Measurements from ENCODE around the gene BTBD8. TPM values are rescaled to one million over a fixed set of nuclear protein-coding genes. Genes with fewer than 3 reads are reported as not detected.

Gene BTBD8
- total RNA-seq, 4 donors from 2014 or later = 1.5 to 7.2 (median 3.1) TPM

DNA sequence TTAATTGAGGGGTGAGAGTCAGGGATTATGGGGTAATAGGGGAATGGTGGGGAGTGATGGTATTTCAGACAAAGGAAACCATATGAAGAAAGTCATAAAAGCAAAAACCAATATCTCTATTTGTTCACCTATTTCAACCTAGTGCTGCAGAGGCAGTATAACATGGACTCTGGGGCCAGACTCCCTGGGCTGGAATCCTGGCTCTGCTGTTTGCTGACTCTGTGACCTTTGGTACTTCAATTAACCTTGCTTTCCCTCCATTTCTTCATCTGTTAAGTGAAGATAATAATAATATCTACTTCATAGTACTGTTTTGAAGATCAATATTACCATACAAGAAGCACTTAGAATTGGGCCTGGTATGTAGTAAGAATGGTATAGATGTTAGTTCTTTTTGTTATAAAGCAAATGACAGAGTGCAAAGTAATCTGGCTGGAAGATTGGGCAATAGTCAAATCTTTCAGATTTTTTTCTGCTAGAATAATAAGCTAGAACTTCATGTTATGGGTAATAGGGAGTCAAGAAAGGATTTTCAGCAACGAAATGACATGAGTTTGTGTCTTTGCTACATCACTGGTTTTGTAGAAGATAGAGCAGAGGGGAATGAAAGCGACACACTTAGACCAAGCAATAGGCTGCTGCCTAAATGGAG lies 41.3 kb upstream of the BTBD8 start:
- no peak for DNase-seq (ENCODE audit: low spot score in 2 of 2)
- Histone ChIP-seq H3K4me3 (no peak overlapping the region), H3K27ac (no peak overlapping the region), H3K4me1 (no peaks in the 10 kb centered on the region), H3K36me3 (no peaks in the 10 kb centered on the region), H3K27me3 (peaks cover 9% of the 10 kb centered on the region), H3K9me3 (no peaks in the 10 kb centered on the region)
- 87% methylated on average over 2 of the region's 2 CpGs for WGBS
- TF ChIP-seq EP300 (IDR thresholded peaks at IDR 0.05) = no peak
- no peak for TF ChIP-seq POLR2AphosphoS5 (IDR thresholded peaks at IDR 0.05)
- TF ChIP-seq, protein P1, sequence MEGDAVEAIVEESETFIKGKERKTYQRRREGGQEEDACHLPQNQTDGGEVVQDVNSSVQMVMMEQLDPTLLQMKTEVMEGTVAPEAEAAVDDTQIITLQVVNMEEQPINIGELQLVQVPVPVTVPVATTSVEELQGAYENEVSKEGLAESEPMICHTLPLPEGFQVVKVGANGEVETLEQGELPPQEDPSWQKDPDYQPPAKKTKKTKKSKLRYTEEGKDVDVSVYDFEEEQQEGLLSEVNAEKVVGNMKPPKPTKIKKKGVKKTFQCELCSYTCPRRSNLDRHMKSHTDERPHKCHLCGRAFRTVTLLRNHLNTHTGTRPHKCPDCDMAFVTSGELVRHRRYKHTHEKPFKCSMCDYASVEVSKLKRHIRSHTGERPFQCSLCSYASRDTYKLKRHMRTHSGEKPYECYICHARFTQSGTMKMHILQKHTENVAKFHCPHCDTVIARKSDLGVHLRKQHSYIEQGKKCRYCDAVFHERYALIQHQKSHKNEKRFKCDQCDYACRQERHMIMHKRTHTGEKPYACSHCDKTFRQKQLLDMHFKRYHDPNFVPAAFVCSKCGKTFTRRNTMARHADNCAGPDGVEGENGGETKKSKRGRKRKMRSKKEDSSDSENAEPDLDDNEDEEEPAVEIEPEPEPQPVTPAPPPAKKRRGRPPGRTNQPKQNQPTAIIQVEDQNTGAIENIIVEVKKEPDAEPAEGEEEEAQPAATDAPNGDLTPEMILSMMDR (IDR thresholded peaks at IDR 0.05) = no peak
- no peak for TF ChIP-seq POLR2A (IDR thresholded peaks at IDR 0.05)

DNA sequence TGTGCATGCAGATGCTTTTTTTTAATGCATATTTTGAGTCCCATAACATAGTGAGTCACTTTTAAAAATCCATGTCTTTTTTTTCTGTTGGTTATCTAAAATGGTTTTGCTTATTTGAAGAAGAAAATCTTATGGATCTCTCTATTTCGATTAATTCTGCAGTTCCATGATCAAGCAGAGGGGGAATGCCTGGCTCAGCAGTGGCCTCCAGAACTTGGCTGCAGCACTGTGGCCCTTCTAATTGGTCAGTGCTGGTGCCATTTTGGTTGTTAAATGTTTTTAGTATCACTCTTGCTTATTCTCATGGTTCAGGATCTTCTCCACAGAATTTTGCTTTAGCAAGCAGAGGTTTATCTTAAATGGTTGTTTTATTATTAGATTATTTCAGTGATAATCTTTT lies 39.2 kb upstream of the BTBD8 start:
- Histone ChIP-seq H3K27me3 (peaks cover 4% of the 10 kb centered on the region), H3K27ac (no peak overlapping the region), H3K9me3 (no peaks in the 10 kb centered on the region), H3K4me3 (no peak overlapping the region), H3K36me3 (no peaks in the 10 kb centered on the region), H3K4me1 (no peaks in the 10 kb centered on the region)
- WGBS = 91% methylated on average over 1 of the region's 1 CpG
- TF ChIP-seq, protein P1 (IDR thresholded peaks at IDR 0.05) = no peak
- no peak for TF ChIP-seq POLR2AphosphoS5 (IDR thresholded peaks at IDR 0.05)
- no peak for TF ChIP-seq POLR2A (IDR thresholded peaks at IDR 0.05)
- DNase-seq (ENCODE audit: low spot score in 2 of 2) = no peak

DNA sequence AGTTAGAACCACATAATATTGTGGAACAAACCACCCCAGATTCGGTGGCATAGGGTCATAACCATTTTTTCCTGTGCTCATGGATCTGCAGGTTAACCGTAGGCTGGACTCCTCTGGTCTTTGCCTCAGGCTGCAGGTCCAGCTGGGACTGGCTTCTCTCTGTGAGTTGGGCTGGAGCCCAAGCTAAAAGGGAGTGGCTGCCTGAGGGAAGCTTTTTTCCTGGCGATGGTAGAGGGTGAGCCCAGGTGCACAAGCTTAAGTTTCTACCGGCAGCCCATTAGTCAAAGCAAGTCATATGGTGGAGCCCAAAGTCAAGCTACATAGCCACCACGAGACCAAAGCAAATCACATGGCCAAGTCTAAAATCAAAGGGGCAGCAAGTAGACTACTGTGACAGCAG lies 36.5 kb upstream of the BTBD8 start:
- no peak overlapping the region for H3K4me3 ChIP-seq
- no peak overlapping the region for H3K27ac ChIP-seq
- WGBS = 54% methylated on average over 5 of the region's 5 CpGs

DNA sequence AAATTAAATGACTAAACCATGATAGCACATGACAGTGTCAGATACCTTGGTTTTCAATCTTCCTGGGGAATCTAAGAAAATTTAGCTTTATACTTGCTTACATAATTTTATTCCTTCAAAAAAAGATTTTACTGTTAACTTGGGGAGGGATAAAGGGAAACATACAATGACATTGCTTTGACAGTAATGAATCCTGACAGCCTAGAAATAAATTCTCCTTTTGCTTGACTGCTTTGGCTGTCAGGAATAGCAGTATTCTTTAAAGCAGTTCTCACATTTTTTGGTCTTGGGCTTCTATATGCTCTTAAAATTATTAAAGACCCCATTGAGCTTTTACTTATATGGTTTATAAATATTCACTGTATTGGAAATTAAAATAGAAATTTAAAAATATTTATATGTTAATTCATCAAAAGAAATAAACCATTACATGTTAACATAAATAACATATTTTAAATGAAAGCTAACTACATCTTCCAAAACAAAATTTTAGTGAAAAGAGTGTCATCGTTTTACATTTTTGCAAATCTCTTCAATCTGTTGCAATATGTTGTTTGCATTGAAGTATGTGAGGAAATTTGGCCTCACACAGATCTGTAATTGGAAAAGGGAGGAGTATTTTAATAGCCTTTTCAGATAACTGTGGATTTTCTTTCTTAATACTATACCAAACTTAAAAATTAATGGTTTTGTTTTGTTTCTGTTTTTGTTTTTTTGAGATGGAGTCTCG lies 34.2 kb upstream of the BTBD8 start:
- Histone ChIP-seq H3K9me3 (no peaks in the 10 kb centered on the region), H3K27ac (no peak overlapping the region), H3K4me3 (no peak overlapping the region), H3K27me3 (peaks cover 4% of the 10 kb centered on the region), H3K36me3 (no peaks in the 10 kb centered on the region), H3K4me1 (no peaks in the 10 kb centered on the region)
- DNase-seq (ENCODE audit: low spot score in 2 of 2) = no peak
- TF ChIP-seq, protein P1 (IDR thresholded peaks at IDR 0.05) = no peak
- TF ChIP-seq POLR2AphosphoS5 (IDR thresholded peaks at IDR 0.05) = no peak
- TF ChIP-seq POLR2A (IDR thresholded peaks at IDR 0.05) = no peak
- TF ChIP-seq EP300 (IDR thresholded peaks at IDR 0.05) = no peak
- 88% methylated on average over 2 of the region's 2 CpGs for WGBS

More for the DNA sequence above, 36.5 kb upstream of the BTBD8 start:
- no peaks in the 10 kb centered on the region for H3K36me3 ChIP-seq
- no peak for DNase-seq (ENCODE audit: low spot score in 2 of 2)
- no peaks in the 10 kb centered on the region for H3K4me1 ChIP-seq
- H3K9me3 ChIP-seq = no peaks in the 10 kb centered on the region
- peaks cover 4% of the 10 kb centered on the region for H3K27me3 ChIP-seq
- no peak for TF ChIP-seq POLR2A (IDR thresholded peaks at IDR 0.05)
- TF ChIP-seq POLR2AphosphoS5 (IDR thresholded peaks at IDR 0.05) = no peak
- TF ChIP-seq, protein P1 (IDR thresholded peaks at IDR 0.05) = no peak
- no peak for TF ChIP-seq EP300 (IDR thresholded peaks at IDR 0.05)

DNA sequence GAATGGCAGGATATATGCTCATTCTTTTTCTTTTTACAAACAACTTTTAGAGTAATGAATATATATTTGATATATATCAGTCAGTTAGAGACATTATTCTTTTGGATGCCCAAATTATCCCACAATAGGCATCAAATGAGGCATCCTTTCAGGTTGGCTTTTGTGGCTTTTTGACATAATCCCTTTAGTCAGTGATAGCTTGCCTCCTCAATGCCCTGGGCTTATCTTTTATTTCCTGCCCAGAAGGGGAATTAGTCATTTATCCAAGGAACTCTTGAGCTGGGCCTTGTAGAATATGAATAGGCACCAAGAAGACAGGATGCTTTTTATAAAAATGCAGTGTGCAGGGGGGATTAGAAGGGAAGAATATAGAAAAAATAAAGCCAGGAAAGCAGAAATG lies 28.2 kb upstream of the BTBD8 start:
- TF ChIP-seq, protein P1 (IDR thresholded peaks at IDR 0.05) = no peak
- TF ChIP-seq POLR2AphosphoS5 (IDR thresholded peaks at IDR 0.05) (no peak), POLR2A (IDR thresholded peaks at IDR 0.05) (no peak), EP300 (IDR thresholded peaks at IDR 0.05) (no peak)
- Histone ChIP-seq H3K36me3 (no peaks in the 10 kb centered on the region), H3K9me3 (no peaks in the 10 kb centered on the region), H3K4me3 (no peak overlapping the region), H3K27ac (no peak overlapping the region), H3K27me3 (no peaks in the 10 kb centered on the region), H3K4me1 (no peaks in the 10 kb centered on the region)
- no peak for DNase-seq (ENCODE audit: low spot score in 2 of 2)

Data from suprapubic skin (tissue), 4 donors.